Karpas-422 (cell line): Measurements from ENCODE around the gene MED15. TPM values are rescaled to one million over a fixed set of nuclear protein-coding genes. Genes with fewer than 3 reads are reported as not detected.

Experiments
- DNase-seq: peaks from one replicate; pipeline ENCODE4 v3.0.0-alpha.2; 2015
- H2AFZ ChIP-seq: fragments of 200-600 bp; sonication (generic); 2 replicates; pipeline ENCODE4 v1.6.1; 2014; ENCODE audit warnings: antibody characterized with exemption, low read length, mixed read lengths
- H3K27ac ChIP-seq: fragments of 200-600 bp; sonication (generic); 2 replicates; pipeline ENCODE4 v1.5.1; 2014; ENCODE audit warnings: mild to moderate bottlenecking, low read length, moderate library complexity
- H3K27me3 ChIP-seq: fragments of 200-600 bp; sonication (generic); 2 replicates; pipeline ENCODE4 v1.6.1; 2014; ENCODE audit warnings: low read length, mixed read lengths
- H3K36me3 ChIP-seq: fragments of 200-600 bp; sonication (generic); 2 replicates; pipeline ENCODE4 v1.6.1; 2014; ENCODE audit warnings: low read length, mixed read lengths; ENCODE audit not compliant: insufficient read depth
- H3K4me1 ChIP-seq: fragments of 200-600 bp; sonication (generic); 2 replicates; pipeline ENCODE4 v1.6.1; 2014; ENCODE audit warnings: mild to moderate bottlenecking, low read length, mixed read lengths
- H3K4me2 ChIP-seq: fragments of 200-600 bp; sonication (generic); 2 replicates; pipeline ENCODE4 v1.6.1; 2014; ENCODE audit warnings: low read length, low read depth, mild to moderate bottlenecking; ENCODE audit not compliant: poor library complexity, severe bottlenecking
- H3K4me3 ChIP-seq: fragments of 200-600 bp; sonication (generic); 2 replicates; pipeline ENCODE4 v1.5.1; 2014; ENCODE audit warnings: mild to moderate bottlenecking, antibody characterized with exemption, low read length, mixed read lengths
- H3K79me2 ChIP-seq: fragments of 200-600 bp; sonication (generic); 2 replicates; pipeline ENCODE4 v1.6.1; 2014; ENCODE audit warnings: mild to moderate bottlenecking, low read length, mixed read lengths
- H3K9ac ChIP-seq: fragments of 200-600 bp; sonication (generic); 2 replicates; pipeline ENCODE4 v1.6.0; 2014; ENCODE audit warnings: low read length
- H3K9me2 ChIP-seq: fragments of 200-600 bp; sonication (generic), shearing (Covaris generic); replicated peaks from 2 replicates; pipeline ENCODE4 v1.6.0; 2014; ENCODE audit warnings: mild to moderate bottlenecking, low read length, moderate library complexity; ENCODE audit not compliant: insufficient read depth
- H3K9me3 ChIP-seq: fragments of 300-700, 200-600 bp; sonication (generic); 2 replicates; pipeline ENCODE4 v1.6.1; 2014; ENCODE audit warnings: low read length, mixed read lengths
- H4K20me1 ChIP-seq: fragments of 200-600 bp; sonication (generic); 2 replicates; pipeline ENCODE4 v1.6.1; 2014; ENCODE audit warnings: mild to moderate bottlenecking, antibody characterized with exemption, low read length, low read depth; ENCODE audit not compliant: insufficient read depth
- total RNA-seq: library from RNA; depleted of rRNA; stranded (reverse); fragments of >200 nt; shearing (Covaris generic); gene quantifications from 2 replicates; pipeline ENCODE4 v1.2.3, GENCODE V29; 2014; ENCODE audit warnings: low replicate concordance

The MED15 gene
- total RNA-seq, 1 experiment from 2014 or later: 36.9 TPM

DNA sequence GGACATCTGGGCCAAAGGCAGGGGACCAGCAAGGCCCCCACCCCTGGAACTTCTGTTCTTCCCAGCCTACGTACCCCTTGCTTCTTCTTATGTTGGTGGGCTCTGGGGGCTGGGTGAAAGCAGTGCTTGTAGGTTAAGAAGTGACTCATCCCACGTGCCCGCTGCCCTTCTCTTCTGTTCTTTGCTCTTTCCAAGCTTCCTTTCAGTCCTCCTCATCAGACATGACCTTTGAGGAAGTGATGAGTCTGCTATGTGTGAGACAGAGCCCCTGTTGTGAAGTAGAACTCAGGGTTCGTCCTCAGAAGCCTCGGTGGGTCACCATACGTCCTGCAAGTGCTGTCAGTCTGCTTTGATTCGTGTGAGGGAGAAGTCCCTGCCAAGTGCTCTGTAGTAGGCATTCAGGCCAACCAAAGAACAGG, 12.7 kb downstream of the MED15 start:
- no peak overlapping the region for H3K4me2 ChIP-seq
- no peak overlapping the region for H2AFZ ChIP-seq
- no peaks in the 10 kb centered on the region for H3K9me3 ChIP-seq
- H3K79me2 ChIP-seq: peaks cover 89% of the 10 kb centered on the region
- no peaks in the 10 kb centered on the region for H3K9me2 ChIP-seq
- no peak overlapping the region for H3K4me3 ChIP-seq
- DNase-seq: no peak
- no peaks in the 10 kb centered on the region for H3K27me3 ChIP-seq
- no peak overlapping the region for H3K27ac ChIP-seq
- peaks cover 48% of the 10 kb centered on the region for H4K20me1 ChIP-seq
- H3K9ac ChIP-seq: no peak overlapping the region
- H3K4me1 ChIP-seq: peaks cover 10% of the 10 kb centered on the region
- peaks cover 12% of the 10 kb centered on the region for H3K36me3 ChIP-seq

DNA sequence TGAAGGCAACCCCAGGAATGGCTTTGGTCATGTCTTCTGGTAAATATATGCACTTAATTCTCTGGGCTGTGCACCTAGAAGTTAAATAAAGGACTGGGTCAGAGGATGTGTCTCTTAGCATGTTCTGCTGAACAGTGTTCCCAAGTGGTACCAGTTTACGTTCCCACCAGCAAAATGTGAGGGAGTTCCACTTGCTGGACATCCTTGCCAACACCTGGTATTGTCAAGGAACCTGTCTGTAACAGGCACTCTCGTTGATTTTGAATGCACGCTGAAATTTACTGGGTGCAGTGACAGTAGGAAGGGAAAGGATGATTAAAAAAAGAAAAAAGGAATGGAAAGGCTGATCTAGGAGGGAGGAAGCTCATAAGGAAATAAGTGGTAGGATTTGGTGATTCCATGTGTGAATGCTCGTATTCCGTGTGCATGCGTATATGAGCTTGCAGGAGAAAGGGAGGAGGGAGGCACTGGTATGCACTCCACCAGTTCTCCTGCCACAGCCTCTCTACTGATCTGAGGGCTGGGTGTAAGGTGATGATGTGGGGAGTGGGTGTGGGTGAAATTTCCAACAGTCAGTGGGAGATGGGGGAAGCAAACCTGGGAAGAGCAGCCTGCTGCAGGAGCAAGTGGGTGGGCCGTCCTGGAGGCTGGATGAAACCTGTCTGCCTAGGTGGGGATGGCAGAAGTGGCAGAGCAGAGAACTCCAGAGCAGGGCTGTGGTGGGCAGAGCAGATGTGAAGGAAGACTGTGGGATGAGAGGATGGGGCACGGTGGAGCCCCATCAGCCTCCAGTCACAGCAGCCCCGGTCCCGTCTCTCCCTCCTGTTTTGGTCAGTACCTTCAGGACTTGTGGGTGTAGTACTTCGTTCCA, 15.0 kb downstream of the MED15 start:
- H3K79me2 ChIP-seq: peaks cover 88% of the 10 kb centered on the region
- no peak overlapping the region for H3K9ac ChIP-seq
- peaks cover 12% of the 10 kb centered on the region for H3K36me3 ChIP-seq
- no peaks in the 10 kb centered on the region for H3K27me3 ChIP-seq
- H3K27ac ChIP-seq: no peak overlapping the region
- H4K20me1 ChIP-seq: peaks cover 37% of the 10 kb centered on the region
- no peak overlapping the region for H3K4me2 ChIP-seq
- H2AFZ ChIP-seq: no peak overlapping the region
- H3K4me1 ChIP-seq: peaks cover 10% of the 10 kb centered on the region
- H3K4me3 ChIP-seq: no peak overlapping the region
- DNase-seq: no peak
- H3K9me2 ChIP-seq: no peaks in the 10 kb centered on the region
- no peaks in the 10 kb centered on the region for H3K9me3 ChIP-seq

DNA sequence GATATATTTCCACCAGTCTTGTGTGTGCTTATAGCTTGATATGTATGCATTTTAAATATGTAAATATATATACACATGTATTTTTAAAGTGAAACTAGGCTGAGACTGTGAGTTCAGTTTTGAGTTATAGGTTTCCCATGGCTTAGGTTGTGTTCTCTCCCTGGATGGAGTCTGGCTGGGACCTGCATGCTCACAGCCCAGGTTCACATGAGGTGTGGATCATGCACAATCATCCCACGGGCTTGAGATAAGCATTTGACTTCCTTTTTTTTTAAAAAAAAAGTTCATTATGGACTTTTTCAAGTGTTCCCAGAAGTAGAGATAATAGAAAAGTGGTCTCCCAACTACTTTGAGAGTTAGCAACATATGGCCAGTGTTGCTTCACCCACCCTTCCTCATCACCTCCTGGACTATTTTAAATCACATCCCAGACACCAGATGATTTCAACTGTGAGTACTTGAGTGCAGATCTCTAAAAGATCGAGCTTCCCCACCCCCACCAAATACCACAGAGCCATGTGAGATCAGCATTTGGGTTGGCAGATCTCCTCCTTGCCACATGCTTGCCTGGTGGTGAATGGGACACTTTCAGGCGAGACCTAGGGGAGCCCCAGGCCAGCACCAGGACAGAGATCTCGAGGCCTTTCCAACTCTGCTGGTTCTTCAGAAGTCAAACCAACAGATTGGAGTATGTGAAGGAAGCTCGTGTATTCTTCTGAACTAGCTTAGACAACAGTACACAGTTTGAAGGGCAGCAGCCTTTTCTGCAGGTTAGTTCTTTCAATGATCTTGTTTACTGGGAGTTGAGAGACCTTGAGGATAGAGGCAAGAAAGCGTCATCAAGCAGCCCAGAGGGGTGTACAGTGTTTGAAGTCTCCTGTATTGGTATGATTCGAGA, 15.9 kb downstream of the MED15 start:
- no peak overlapping the region for H3K4me3 ChIP-seq
- no peaks in the 10 kb centered on the region for H3K9me2 ChIP-seq
- DNase-seq: no peak
- H2AFZ ChIP-seq: no peak overlapping the region
- peaks cover 14% of the 10 kb centered on the region for H3K36me3 ChIP-seq
- H3K4me2 ChIP-seq: no peak overlapping the region
- no peaks in the 10 kb centered on the region for H3K9me3 ChIP-seq
- H3K27ac ChIP-seq: peak overlapping the region; percentile 11; the same call in 1 of the 2 replicates
- no peak overlapping the region for H3K9ac ChIP-seq
- peaks cover 87% of the 10 kb centered on the region for H3K79me2 ChIP-seq
- no peaks in the 10 kb centered on the region for H3K27me3 ChIP-seq
- peaks cover 28% of the 10 kb centered on the region for H4K20me1 ChIP-seq
- H3K4me1 ChIP-seq: peaks cover 10% of the 10 kb centered on the region

DNA sequence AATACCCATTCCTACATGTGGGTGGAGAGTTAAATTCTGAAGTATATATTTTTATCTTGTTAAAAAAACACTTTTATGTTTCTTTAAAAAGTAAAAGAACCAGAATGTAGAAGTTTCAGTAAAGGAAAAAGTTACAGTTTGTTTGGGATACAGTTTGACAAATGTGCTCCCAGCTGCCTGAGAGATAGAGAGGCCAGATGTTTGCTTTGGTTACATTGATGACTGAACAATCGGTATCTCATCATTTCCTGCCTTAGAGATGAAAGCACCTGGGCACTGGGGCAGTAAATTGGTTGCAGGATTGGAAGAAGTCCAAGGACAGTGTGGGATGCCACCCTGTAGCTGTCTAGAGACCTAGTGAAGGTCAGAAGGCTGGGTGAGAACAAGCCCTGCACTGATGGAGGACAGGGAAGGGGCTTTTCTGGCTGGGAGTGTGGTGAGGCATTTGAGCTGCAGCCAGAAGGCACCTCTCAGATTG, 16.6 kb downstream of the MED15 start:
- Histone ChIP-seq H3K4me1 (peaks cover 10% of the 10 kb centered on the region), H3K9ac (no peak overlapping the region), H3K4me2 (no peak overlapping the region), H3K79me2 (peaks cover 87% of the 10 kb centered on the region), H3K9me2 (no peaks in the 10 kb centered on the region), H3K27ac (0 out of 2 replicates have a peak overlapping the region, but pooled peaks have one; percentile 11), H2AFZ (no peak overlapping the region), H3K4me3 (no peak overlapping the region), H3K9me3 (no peaks in the 10 kb centered on the region), H4K20me1 (peaks cover 28% of the 10 kb centered on the region), H3K36me3 (peaks cover 13% of the 10 kb centered on the region), H3K27me3 (no peaks in the 10 kb centered on the region)
- no peak for DNase-seq

DNA sequence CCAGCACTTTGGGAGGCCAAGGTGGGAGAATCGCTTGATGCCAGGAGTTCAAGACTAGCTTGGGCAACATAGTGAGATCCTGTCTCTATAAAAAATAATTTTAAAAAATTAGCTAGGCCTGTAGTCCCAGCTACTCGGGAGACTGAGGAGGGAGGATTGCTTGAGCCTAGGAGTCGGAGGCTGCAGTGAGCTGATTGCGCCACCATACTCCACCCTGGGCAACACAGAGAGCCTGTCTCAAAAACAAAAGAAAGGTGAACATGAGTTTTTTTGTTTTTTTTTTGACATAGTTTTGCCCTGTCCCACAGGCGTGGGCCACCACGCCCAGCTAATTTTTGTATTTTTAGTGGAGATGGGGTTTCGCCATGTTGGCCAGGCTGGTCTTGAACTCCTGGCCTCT, 17.6 kb downstream of the MED15 start:
- H3K9me3 ChIP-seq: no peaks in the 10 kb centered on the region
- peaks cover 30% of the 10 kb centered on the region for H4K20me1 ChIP-seq
- no peaks in the 10 kb centered on the region for H3K27me3 ChIP-seq
- H3K27ac ChIP-seq: no peak overlapping the region
- peaks cover 9% of the 10 kb centered on the region for H3K36me3 ChIP-seq
- DNase-seq: no peak
- no peak overlapping the region for H2AFZ ChIP-seq
- no peak overlapping the region for H3K4me2 ChIP-seq
- H3K4me3 ChIP-seq: no peak overlapping the region
- no peaks in the 10 kb centered on the region for H3K9me2 ChIP-seq
- peaks cover 10% of the 10 kb centered on the region for H3K4me1 ChIP-seq
- peaks cover 85% of the 10 kb centered on the region for H3K79me2 ChIP-seq
- no peak overlapping the region for H3K9ac ChIP-seq

DNA sequence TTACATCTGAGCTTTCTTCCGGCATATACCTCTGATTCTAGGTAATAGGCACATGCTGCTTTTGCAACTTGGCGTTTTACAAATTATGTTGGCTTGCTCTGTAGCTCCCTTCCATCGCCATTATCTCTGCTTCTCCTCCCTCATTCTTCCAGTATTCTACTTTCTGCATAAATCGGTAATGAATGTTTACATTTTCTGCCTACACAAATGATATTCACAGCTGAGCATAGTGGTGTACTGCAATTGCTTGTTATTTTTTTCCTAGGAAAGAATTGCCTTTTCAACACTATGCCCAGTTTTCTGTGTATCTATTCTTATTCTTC, 18.9 kb downstream of the MED15 start:
- Histone ChIP-seq H3K79me2 (peaks cover 89% of the 10 kb centered on the region), H3K36me3 (peaks cover 3% of the 10 kb centered on the region; the same call in 1 of the 2 replicates), H3K27ac (no peak overlapping the region), H3K9ac (no peak overlapping the region), H3K9me2 (no peaks in the 10 kb centered on the region), H3K9me3 (no peaks in the 10 kb centered on the region), H3K4me2 (no peak overlapping the region), H2AFZ (no peak overlapping the region), H3K4me1 (peaks cover 10% of the 10 kb centered on the region), H4K20me1 (peaks cover 34% of the 10 kb centered on the region), H3K4me3 (no peak overlapping the region), H3K27me3 (no peaks in the 10 kb centered on the region)
- no peak for DNase-seq

DNA sequence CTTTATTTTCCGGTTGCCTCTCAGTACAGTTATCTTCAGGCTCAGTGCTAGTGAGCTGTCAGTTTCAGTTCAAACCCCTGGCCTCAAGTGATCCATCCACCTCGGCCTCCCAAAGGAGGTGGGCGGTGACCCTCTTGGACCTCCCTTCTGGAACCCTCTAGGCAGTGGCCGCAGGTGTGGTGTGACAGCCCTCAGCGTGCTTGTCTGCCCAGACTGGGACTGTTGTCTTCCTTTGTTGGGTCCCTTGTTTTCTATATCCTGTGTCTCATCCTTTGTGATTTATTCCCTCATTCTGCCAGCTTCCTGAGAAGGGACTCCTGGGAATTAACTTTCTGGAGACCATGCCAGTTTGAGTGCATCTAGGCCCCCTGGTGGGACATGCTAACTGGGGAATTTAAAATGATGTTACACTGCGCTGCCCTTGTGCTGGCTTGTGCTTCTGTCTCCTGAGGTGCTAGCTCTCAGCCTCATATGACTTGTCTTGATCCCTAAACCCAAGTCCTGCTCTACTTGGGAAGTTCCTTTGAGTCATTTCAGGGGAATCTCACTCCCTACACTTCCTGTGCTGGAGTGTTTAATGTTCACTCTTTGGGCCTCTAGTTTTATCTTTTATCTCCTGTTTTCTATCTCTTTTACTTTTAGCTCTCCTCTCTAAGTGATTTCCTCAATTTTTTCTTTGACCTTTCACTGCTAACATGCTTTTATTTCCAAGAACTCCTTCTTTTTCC, 19.4 kb downstream of the MED15 start:
- Histone ChIP-seq H3K9me2 (no peaks in the 10 kb centered on the region), H3K9ac (no peak overlapping the region), H3K27ac (no peak overlapping the region), H3K4me1 (peaks cover 10% of the 10 kb centered on the region), H4K20me1 (peaks cover 38% of the 10 kb centered on the region), H3K79me2 (peaks cover 93% of the 10 kb centered on the region), H3K4me3 (no peak overlapping the region), H3K9me3 (no peaks in the 10 kb centered on the region), H3K4me2 (no peak overlapping the region), H3K36me3 (peaks cover 3% of the 10 kb centered on the region; the same call in 1 of the 2 replicates), H3K27me3 (no peaks in the 10 kb centered on the region), H2AFZ (no peak overlapping the region)
- DNase-seq: no peak
